Heart left ventricle (tissue), 16 donors: ENCODE data around the gene PHF10. TPM values are rescaled to one million over a fixed set of nuclear protein-coding genes. Genes with fewer than 3 reads are reported as not detected.

Experiments used
- ATAC-seq, 4 donors: fragments of 200-7000 bp; cut with Tn5 transposase; one replicate each; pipeline ENCODE4 v1.9.1; 2020 to 2022; ENCODE audit warnings: moderate library complexity in 4 of 4, mild to moderate bottlenecking in 3 of 4, moderate number of reproducible peaks in 1 of 4
- DNase-seq, 5 donors: peaks; one replicate each; pipeline ENCODE4 v3.0.0-alpha.2; 2020
- H3K27ac ChIP-seq, 12 donors: fragments of 200-600 bp; sonication (generic) in 4 of 12; one replicate each; pipeline versions ENCODE4 v1.5.0 to v1.8.0; 2016 to 2022; ENCODE audit warnings: mild to moderate bottlenecking in 2 of 12
- H3K27me3 ChIP-seq, 9 donors: fragments of 200-600 bp; sonication (generic) in 2 of 9; one replicate each; pipeline versions ENCODE4 v1.5.1 to v1.8.0; 2016 to 2022; ENCODE audit warnings: mild to moderate bottlenecking in 3 of 9
- H3K36me3 ChIP-seq, 9 donors: fragments of 200-600 bp; sonication (generic) in 2 of 9; one replicate each; pipeline versions ENCODE4 v1.5.0 to v1.8.0; 2018 to 2022; ENCODE audit warnings: mild to moderate bottlenecking in 2 of 9
- H3K4me1 ChIP-seq, 12 donors: fragments of 200-600 bp; sonication (generic) in 4 of 12; one replicate each; pipeline versions ENCODE4 v1.5.0 to v1.8.0; 2016 to 2022; ENCODE audit warnings: mild to moderate bottlenecking in 3 of 12
- H3K4me3 ChIP-seq, 12 donors: fragments of 200-600 bp; sonication (generic) in 4 of 12; one replicate each; pipeline versions ENCODE4 v1.5.0 to v1.8.0; 2017 to 2022; ENCODE audit warnings: mild to moderate bottlenecking in 9 of 12, moderate library complexity in 4 of 12
- H3K9me3 ChIP-seq, 12 donors: fragments of 200-600 bp; sonication (generic) in 4 of 12; one replicate each; pipeline versions ENCODE4 v1.5.0 to v1.8.0; 2016 to 2022; ENCODE audit warnings: mild to moderate bottlenecking in 1 of 12
- POLR2A ChIP-seq, 2 donors: fragments of 450-650 bp; IDR thresholded peaks; one replicate each; pipeline ENCODE4 v1.6.1; 2017; ENCODE audit warnings: antibody characterized with exemption in 2 of 2, mild to moderate bottlenecking in 2 of 2, moderate library complexity in 2 of 2
- WGBS, 4 donors: extraction: QIAGEN DNeasy Blood & Tissue Kit in 2 of 4; methylation state at CpG; one replicate each; pipeline versions ENCODE4 v1.1.5 to v1.1.7; 2013 to 2018; 5-methylcytosine and 5-hydroxymethylcytosine counted together
- intact Hi-C, 10 donors: fragments of 100-400 bp; cut with DNase I; formaldehyde crosslinking; loops; one replicate each; pipeline versions ENCODE4 v1.11.1 to v1.14.2; 2022
- polyA plus RNA-seq, 2 donors: library from polyadenylated mRNA; stranded (reverse); fragments of 200-250 nt; gene quantifications; one replicate each; pipeline ENCODE4 v1.2.3, GENCODE V29; 2013
- total RNA-seq, 9 donors: library from RNA; depleted of rRNA in 2 of 9; stranded (reverse); fragments of >200 nt in 2 of 9; fragmentation: NEBNext Ultra II Directional in 3 of 9; extraction: Animal tissue kit (Norgen Biotek cat#: 25700) in 3 of 9; gene quantifications; one replicate each; pipeline versions ENCODE4 v1.1.0 to v1.2.4, GENCODE V29; 2016 to 2023
- TF ChIP-seq, protein P1 (sequence below), 12 donors: fragments of 200-600 bp; sonication (generic) in 4 of 12; IDR thresholded peaks; one replicate each; pipeline versions ENCODE4 v1.5.0 to v1.8.0; 2018 to 2022; ENCODE audit warnings: antibody characterized with exemption in 12 of 12, mild to moderate bottlenecking in 5 of 12
- donor health status: ischemic (EF 13 %, LVEDD 7.1; RV severe dilation, severe dysfunction).
- donor health status: healthy with polysubstance abuse.
- donor health status: DM: no; HTN: yes; CAD: no.
- donor health status: DM: no; HTN: no; CAD: no.
- donor health status: ischemic (EF 25% LVEDD 6.9; RV normal size, moderate dysfunction).
- donor health status: ischemic (EF 25% LVEDD 5.7; RV mildly dilated, moderate dysfunction).
- donor health status: healthy.
- donor health status: DM: yes; HTN: yes; CAD: no.
- donor health status: ischemic (EF 35%, LVEDD 5.7; RV mildly dilated, moderate dysfunction).
- donor health status: nonischemic (EF 11% LVEDD 7.7; RV severe dilation, severe dysfunction).
- donor health status: DM: yes; HTN: yes; CAD: no.
- donor health status: PGD.
- donor health status: ischemic (EF 29% LVEDD 5.4; RV normal size, mild dysfunction).
- donor health status: nonischemic (EF 23%, LVEDD 6.1; RV moderate dilation, normal function).

Gene PHF10
- total and polyA plus RNA-seq, 11 donors, result 31.4 to 63.2 (median 50.9) TPM

GRCh38 chr6:169763881-169764280 lies 39.6 kb upstream of the PHF10 start:
- Histone ChIP-seq H3K9me3 (no peaks in the 10 kb centered on the region), H3K4me3 (no peak overlapping the region), H3K36me3 (peaks cover 3 to 100% (median 92%) of the 10 kb centered on the region in 9 donors), H3K4me1 (no peaks in the 10 kb centered on the region), H3K27me3 (no peaks in the 10 kb centered on the region), H3K27ac (no peak overlapping the region)
- TF ChIP-seq, protein P1, sequence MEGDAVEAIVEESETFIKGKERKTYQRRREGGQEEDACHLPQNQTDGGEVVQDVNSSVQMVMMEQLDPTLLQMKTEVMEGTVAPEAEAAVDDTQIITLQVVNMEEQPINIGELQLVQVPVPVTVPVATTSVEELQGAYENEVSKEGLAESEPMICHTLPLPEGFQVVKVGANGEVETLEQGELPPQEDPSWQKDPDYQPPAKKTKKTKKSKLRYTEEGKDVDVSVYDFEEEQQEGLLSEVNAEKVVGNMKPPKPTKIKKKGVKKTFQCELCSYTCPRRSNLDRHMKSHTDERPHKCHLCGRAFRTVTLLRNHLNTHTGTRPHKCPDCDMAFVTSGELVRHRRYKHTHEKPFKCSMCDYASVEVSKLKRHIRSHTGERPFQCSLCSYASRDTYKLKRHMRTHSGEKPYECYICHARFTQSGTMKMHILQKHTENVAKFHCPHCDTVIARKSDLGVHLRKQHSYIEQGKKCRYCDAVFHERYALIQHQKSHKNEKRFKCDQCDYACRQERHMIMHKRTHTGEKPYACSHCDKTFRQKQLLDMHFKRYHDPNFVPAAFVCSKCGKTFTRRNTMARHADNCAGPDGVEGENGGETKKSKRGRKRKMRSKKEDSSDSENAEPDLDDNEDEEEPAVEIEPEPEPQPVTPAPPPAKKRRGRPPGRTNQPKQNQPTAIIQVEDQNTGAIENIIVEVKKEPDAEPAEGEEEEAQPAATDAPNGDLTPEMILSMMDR (IDR thresholded peaks at IDR 0.05), result no peak
- no peak for TF ChIP-seq POLR2A (IDR thresholded peaks at IDR 0.05)
- ATAC-seq, result no peak
- DNase-seq, result no peak
- 75 to 85% (median 80%) methylated on average over 10 of the region's 10 CpGs for WGBS, 4 donors
- intact Hi-C loops, result no loop called here

GRCh38 chr6:169763308-169763707 lies 39.0 kb upstream of the PHF10 start:
- ATAC-seq (peak; percentile 32 to 70 (median 62)), DNase-seq (peak in 1 of 5 donors; percentile 43)
- WGBS, 4 donors, result 54 to 69% (median 66%) methylated on average over 8 to 10 of the region's 10 CpGs
- Histone ChIP-seq H3K36me3 (peaks cover 3 to 100% (median 92%) of the 10 kb centered on the region in 9 donors), H3K27ac (no peak overlapping the region), H3K4me3 (no peak overlapping the region), H3K4me1 (no peaks in the 10 kb centered on the region), H3K27me3 (no peaks in the 10 kb centered on the region), H3K9me3 (no peaks in the 10 kb centered on the region)
- intact Hi-C loops, result no loop called here
- no peak for TF ChIP-seq POLR2A (IDR thresholded peaks at IDR 0.05)
- TF ChIP-seq, protein P1 (IDR thresholded peaks at IDR 0.05), result no peak

- intact Hi-C loops, result loop anchor here in 2 of 10 donors (10.0 kb wide), 2 partner anchors 50 to 800 kb away; partner anchors contain the start of genes C6orf120 (in 1 of the 2) and WDR27 (in 1 of the 2)
- 78 to 87% (median 83%) methylated on average over 6 of the region's 6 CpGs for WGBS, 4 donors
- Histone ChIP-seq H3K9me3 (no peaks in the 10 kb centered on the region), H3K36me3 (peaks cover 0 to 52% (median 39%) of the 10 kb centered on the region in 9 donors), H3K4me3 (no peak overlapping the region), H3K27me3 (no peaks in the 10 kb centered on the region), H3K27ac (no peak overlapping the region), H3K4me1 (peaks cover 0 to 22% (median 14%) of the 10 kb centered on the region in 12 donors)
- TF ChIP-seq POLR2A (IDR thresholded peaks at IDR 0.05), result no peak
- TF ChIP-seq, protein P1 (IDR thresholded peaks at IDR 0.05), result no peak
- DNase-seq (no peak), ATAC-seq (no peak)
These were observed 30.9 kb upstream of the PHF10 start for GRCh38 chr6:169755162-169755561.

- intact Hi-C loops, result loop anchor here in 7 of 10 donors (5.0 to 10.0 kb wide), 5 partner anchors 47 to 805 kb away; partner anchors contain the start of genes PSMB1 (in 3 of the 7), TBP (in 3 of the 7), C6orf120 (in 2 of the 7) and WDR27 (in 2 of the 7)
- ATAC-seq (no peak), DNase-seq (no peak)
- Histone ChIP-seq H3K4me3 (peak overlapping the region; percentile 66 to 98 (median 88)), H3K27ac (peak overlapping the region; percentile 85 to 97 (median 96)), H3K9me3 (peaks cover 0 to 5% (median 0%) of the 10 kb centered on the region in 12 donors), H3K36me3 (peaks cover 0 to 22% (median 8%) of the 10 kb centered on the region in 9 donors), H3K27me3 (no peaks in the 10 kb centered on the region), H3K4me1 (peaks cover 0 to 29% (median 17%) of the 10 kb centered on the region in 12 donors)
- WGBS, 4 donors, result 6 to 14% (median 9%) methylated on average over 19 of the region's 19 CpGs
- no peak for TF ChIP-seq POLR2A (IDR thresholded peaks at IDR 0.05)
- TF ChIP-seq, protein P1 (IDR thresholded peaks at IDR 0.05), result no peak
These were observed 27.8 kb upstream of the PHF10 start for GRCh38 chr6:169752074-169752623.
